ENCODE measurements around the gene FASN. TPM values are rescaled to one million over a fixed set of nuclear protein-coding genes. Genes with fewer than 3 reads are reported as not detected.
"Not testable (repeated sequence)": the region's sequence is repeated elsewhere in the genome, so short reads cannot be mapped to it uniquely, and the experiment has no call there.

Gene FASN
- total RNA-seq, 4 donors from 2014 or later = 141 to 424 (median 233) TPM

GRCh38 chr17:82041144-82041814 is 56.8 kb downstream of the FASN start:
- no peak for DNase-seq (ENCODE audit: low spot score in 2 of 2)
- intact Hi-C loops (cut with DNase I; ENCODE audit: low total_unique reads) = no loop called here
- TF ChIP-seq POLR2A (IDR thresholded peaks at IDR 0.05) (no peak), CTCF (IDR thresholded peaks at IDR 0.05) (no peak)
- H3K4me3 ChIP-seq (ENCODE audit: low read depth, poor library complexity, severe bottlenecking) = no peak overlapping the region
- 79 to 83% methylated on average over 17 of the region's 17 CpGs for WGBS, 2 donors

- no peak for DNase-seq (ENCODE audit: low spot score in 2 of 2)
- intact Hi-C loops (cut with DNase I; ENCODE audit: low total_unique reads) = no loop called here
- no peak overlapping the region for H3K4me3 ChIP-seq (ENCODE audit: low read depth, poor library complexity, severe bottlenecking)
- TF ChIP-seq CTCF (IDR thresholded peaks at IDR 0.05) (no peak), POLR2A (IDR thresholded peaks at IDR 0.05) (no peak)
- 90 to 99% methylated on average over 7 to 8 of the region's 8 CpGs for WGBS, 2 donors
Observed at GRCh38 chr17:82039695-82040299, 58.2 kb downstream of the FASN start.

GRCh38 chr17:82038796-82039409 is 59.1 kb downstream of the FASN start:
- 85% methylated on average over 16 of the region's 16 CpGs for WGBS, 2 donors
- intact Hi-C loops (cut with DNase I; ENCODE audit: low total_unique reads) = not testable (repeated sequence)

GRCh38 chr17:82037889-82038195 is 60.2 kb downstream of the FASN start:
- no peak overlapping the region for H3K4me3 ChIP-seq (ENCODE audit: low read depth, poor library complexity, severe bottlenecking)
- TF ChIP-seq CTCF (IDR thresholded peaks at IDR 0.05) (no peak), POLR2A (IDR thresholded peaks at IDR 0.05) (no peak)
- intact Hi-C loops (cut with DNase I; ENCODE audit: low total_unique reads) = no loop called here
- no peak for DNase-seq (ENCODE audit: low spot score in 2 of 2)
- WGBS, 2 donors = 4% methylated on average over 10 of the region's 10 CpGs

More at GRCh38 chr17:82038796-82039409, 59.1 kb downstream of the FASN start:
- not testable (repeated sequence) for DNase-seq (ENCODE audit: low spot score in 2 of 2); H3K4me3 ChIP-seq (ENCODE audit: low read depth, poor library complexity, severe bottlenecking)

GRCh38 chr17:82037092-82037888 is 60.7 kb downstream of the FASN start, which contains the start of gene DCXR:
Gene DCXR, minus strand, starts transcription at chr17:82037697. Its CDS starts 15 bp downstream, at chr17:82037682.
- peak; percentile 98 to 99 for DNase-seq (ENCODE audit: low spot score in 2 of 2)
- peak within 1 kb of the TSS; percentile 34 for H3K4me3 ChIP-seq (ENCODE audit: low read depth, poor library complexity, severe bottlenecking)
- peak in 1 of 3 donors; percentile 66 for TF ChIP-seq CTCF (IDR thresholded peaks at IDR 0.05)
- TF ChIP-seq POLR2A (IDR thresholded peaks at IDR 0.05) = peak in 1 of 2 donors; percentile 79
- intact Hi-C loops (cut with DNase I; ENCODE audit: low total_unique reads) = no loop called here
- 1% methylated on average over 37 to 58 of the region's 92 CpGs for WGBS, 2 donors

- no peak for DNase-seq (ENCODE audit: low spot score in 2 of 2)
Observed at GRCh38 chr17:82036634-82037091, 61.4 kb downstream of the FASN start.

More at GRCh38 chr17:82036634-82037091, 61.4 kb downstream of the FASN start:
- 29 to 37% methylated on average over 20 to 23 of the region's 23 CpGs for WGBS, 2 donors
- intact Hi-C loops (cut with DNase I; ENCODE audit: low total_unique reads) = no loop called here
- no peak for TF ChIP-seq POLR2A (IDR thresholded peaks at IDR 0.05)
- no peak for TF ChIP-seq CTCF (IDR thresholded peaks at IDR 0.05)
- peak overlapping the region; percentile 34 for H3K4me3 ChIP-seq (ENCODE audit: low read depth, poor library complexity, severe bottlenecking)
